HCT116 (cell line): ENCODE measurements around the gene CGB1.

ENCODE experiments used
- EZH2 ChIP-seq: fragments of 200-600 bp; sonication (generic); IDR thresholded peaks from 2 replicates; pipeline ENCODE4 v1.6.1; 2017; ENCODE audit warnings: antibody characterized with exemption, mixed run types
- JUND ChIP-seq: IDR thresholded peaks from 2 replicates; pipeline ENCODE4 v1.6.1; 2012
- POLR2A ChIP-seq: IDR thresholded peaks from 2 replicates; pipeline ENCODE4 v1.7.0; 2011; ENCODE audit warnings: borderline replicate concordance; ENCODE audit not compliant: insufficient read depth, insufficient read length; ENCODE audit errors: extremely low read depth
- POLR2AphosphoS5 ChIP-seq: IDR thresholded peaks from 2 replicates; pipeline ENCODE4 v1.6.1; 2011; ENCODE audit warnings: mild to moderate bottlenecking, low read depth, low read length, moderate library complexity
- RAD21 ChIP-seq: IDR thresholded peaks from 2 replicates; pipeline ENCODE4 v1.6.1; 2012; ENCODE audit warnings: low read depth, mild to moderate bottlenecking
- SP1 ChIP-seq: IDR thresholded peaks from 2 replicates; pipeline ENCODE4 v1.6.1; 2012; ENCODE audit warnings: low read depth
- TCF7L2 ChIP-seq: IDR thresholded peaks from 2 replicates; pipeline ENCODE4 v1.7.0; 2011; ENCODE audit warnings: borderline replicate concordance, inconsistent platforms; ENCODE audit not compliant: insufficient read depth, insufficient read length; ENCODE audit errors: extremely low read depth
- YY1 ChIP-seq: IDR thresholded peaks from 2 replicates; pipeline ENCODE4 v1.6.1; 2011; ENCODE audit warnings: low read length, low read depth, moderate library complexity, mild to moderate bottlenecking; ENCODE audit not compliant: insufficient replicate concordance; ENCODE audit errors: extremely low read depth
- TF ChIP-seq, protein P1 (sequence below), 3 experiments: fragments of 200-600 bp in 1 of 3; sonication (generic) in 1 of 3; IDR thresholded peaks in 2 of 3; conservative IDR thresholded peaks in 1 of 3; 2 replicates each; pipeline ENCODE4 v1.5.1; 2012 to 2017; ENCODE audit warnings: low read depth in 2 of 3, low read length in 2 of 3, antibody characterized with exemption in 1 of 3, borderline replicate concordance in 1 of 3, control low read depth in 1 of 3, mild to moderate bottlenecking in 1 of 3, mixed read lengths in 1 of 3, mixed run types in 1 of 3, moderate library complexity in 1 of 3; ENCODE audit not compliant: insufficient read depth in 1 of 3
- TF ChIP-seq, protein P2 (sequence below): IDR thresholded peaks from 2 replicates; pipeline ENCODE4 v1.6.1; 2011; ENCODE audit warnings: mild to moderate bottlenecking, low read length, moderate library complexity; ENCODE audit not compliant: insufficient replicate concordance; ENCODE audit errors: extremely low read depth
- TF ChIP-seq, protein P3 (sequence below): IDR thresholded peaks from 2 replicates; pipeline ENCODE4 v1.6.1; 2012

DNA sequence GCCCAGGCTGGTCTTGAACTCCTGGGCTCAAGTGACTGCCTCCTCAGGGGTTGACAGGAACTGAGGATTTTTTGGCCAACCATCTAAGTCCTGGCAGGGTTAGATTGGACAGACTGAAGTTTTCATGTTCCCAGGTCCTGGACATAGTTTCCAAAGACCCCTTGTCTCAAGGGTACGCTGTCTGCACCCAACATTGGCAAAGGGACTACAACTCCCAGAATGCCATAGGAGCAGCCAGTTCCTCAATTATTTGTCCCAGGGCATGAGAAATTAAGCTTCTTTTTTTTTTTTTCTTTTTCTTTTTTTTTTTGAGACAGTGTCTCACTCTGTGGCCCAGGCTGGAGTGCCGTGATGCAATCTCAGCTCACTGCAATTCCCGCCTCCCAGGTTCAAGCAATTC is 50.5 kb downstream of the CGB1 start:
- TF ChIP-seq, protein P1, sequence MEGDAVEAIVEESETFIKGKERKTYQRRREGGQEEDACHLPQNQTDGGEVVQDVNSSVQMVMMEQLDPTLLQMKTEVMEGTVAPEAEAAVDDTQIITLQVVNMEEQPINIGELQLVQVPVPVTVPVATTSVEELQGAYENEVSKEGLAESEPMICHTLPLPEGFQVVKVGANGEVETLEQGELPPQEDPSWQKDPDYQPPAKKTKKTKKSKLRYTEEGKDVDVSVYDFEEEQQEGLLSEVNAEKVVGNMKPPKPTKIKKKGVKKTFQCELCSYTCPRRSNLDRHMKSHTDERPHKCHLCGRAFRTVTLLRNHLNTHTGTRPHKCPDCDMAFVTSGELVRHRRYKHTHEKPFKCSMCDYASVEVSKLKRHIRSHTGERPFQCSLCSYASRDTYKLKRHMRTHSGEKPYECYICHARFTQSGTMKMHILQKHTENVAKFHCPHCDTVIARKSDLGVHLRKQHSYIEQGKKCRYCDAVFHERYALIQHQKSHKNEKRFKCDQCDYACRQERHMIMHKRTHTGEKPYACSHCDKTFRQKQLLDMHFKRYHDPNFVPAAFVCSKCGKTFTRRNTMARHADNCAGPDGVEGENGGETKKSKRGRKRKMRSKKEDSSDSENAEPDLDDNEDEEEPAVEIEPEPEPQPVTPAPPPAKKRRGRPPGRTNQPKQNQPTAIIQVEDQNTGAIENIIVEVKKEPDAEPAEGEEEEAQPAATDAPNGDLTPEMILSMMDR (IDR thresholded peaks at IDR 0.05 in 2 of 3, conservative IDR thresholded peaks at IDR 0.05 in 1 of 3; ENCODE audit: borderline replicate concordance in 1 of 3, insufficient read depth in 1 of 3, low read depth in 2 of 3, low read length in 2 of 3): no peak
- TF ChIP-seq SP1 (no peak), TCF7L2 (no peak), POLR2A (no peak), POLR2AphosphoS5 (no peak), YY1 (no peak), JUND (no peak), RAD21 (no peak), EZH2 (no peak)
- TF ChIP-seq, protein P2, sequence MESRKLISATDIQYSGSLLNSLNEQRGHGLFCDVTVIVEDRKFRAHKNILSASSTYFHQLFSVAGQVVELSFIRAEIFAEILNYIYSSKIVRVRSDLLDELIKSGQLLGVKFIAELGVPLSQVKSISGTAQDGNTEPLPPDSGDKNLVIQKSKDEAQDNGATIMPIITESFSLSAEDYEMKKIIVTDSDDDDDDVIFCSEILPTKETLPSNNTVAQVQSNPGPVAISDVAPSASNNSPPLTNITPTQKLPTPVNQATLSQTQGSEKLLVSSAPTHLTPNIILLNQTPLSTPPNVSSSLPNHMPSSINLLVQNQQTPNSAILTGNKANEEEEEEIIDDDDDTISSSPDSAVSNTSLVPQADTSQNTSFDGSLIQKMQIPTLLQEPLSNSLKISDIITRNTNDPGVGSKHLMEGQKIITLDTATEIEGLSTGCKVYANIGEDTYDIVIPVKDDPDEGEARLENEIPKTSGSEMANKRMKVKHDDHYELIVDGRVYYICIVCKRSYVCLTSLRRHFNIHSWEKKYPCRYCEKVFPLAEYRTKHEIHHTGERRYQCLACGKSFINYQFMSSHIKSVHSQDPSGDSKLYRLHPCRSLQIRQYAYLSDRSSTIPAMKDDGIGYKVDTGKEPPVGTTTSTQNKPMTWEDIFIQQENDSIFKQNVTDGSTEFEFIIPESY: no peak
- TF ChIP-seq, protein P3, sequence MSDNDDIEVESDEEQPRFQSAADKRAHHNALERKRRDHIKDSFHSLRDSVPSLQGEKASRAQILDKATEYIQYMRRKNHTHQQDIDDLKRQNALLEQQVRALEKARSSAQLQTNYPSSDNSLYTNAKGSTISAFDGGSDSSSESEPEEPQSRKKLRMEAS: no peak
